ENCODE data around the gene PDE4D.

PDE4D gene

GRCh38 chr5:59137846-59138245 lies 755.7 kb downstream of the PDE4D start:
- no peak for DNase-seq (ENCODE audit: low read depth)

GRCh38 chr5:59136549-59136948 lies 757.0 kb downstream of the PDE4D start:
- no peak for DNase-seq (ENCODE audit: low read depth)

GRCh38 chr5:59134471-59135163 lies 758.9 kb downstream of the PDE4D start:
- DNase-seq (ENCODE audit: low read depth): no peak

- DNase-seq (ENCODE audit: low read depth): no peak
These were observed 759.7 kb downstream of the PDE4D start for GRCh38 chr5:59133764-59134261.

GRCh38 chr5:59132131-59132530 lies 761.4 kb downstream of the PDE4D start:
- no peak for DNase-seq (ENCODE audit: low read depth)

- no peak for DNase-seq (ENCODE audit: low read depth)
These were observed 763.1 kb downstream of the PDE4D start for GRCh38 chr5:59130431-59130830.

GRCh38 chr5:59128646-59129290 lies 764.8 kb downstream of the PDE4D start:
- DNase-seq (ENCODE audit: low read depth): no peak

GRCh38 chr5:59126708-59127573 lies 766.6 kb downstream of the PDE4D start:
- no peak for DNase-seq (ENCODE audit: low read depth)

- no peak for DNase-seq (ENCODE audit: low read depth)
These were observed 767.4 kb downstream of the PDE4D start for GRCh38 chr5:59126016-59126707.

GRCh38 chr5:59125011-59125961 lies 768.2 kb downstream of the PDE4D start:
- DNase-seq (ENCODE audit: low read depth): no peak

- DNase-seq (ENCODE audit: low read depth): no peak
These were observed 769.6 kb downstream of the PDE4D start for GRCh38 chr5:59123595-59124561.

- DNase-seq (ENCODE audit: low read depth): no peak
These were observed 774.0 kb downstream of the PDE4D start for GRCh38 chr5:59119480-59119879.

- DNase-seq (ENCODE audit: low read depth): no peak
These were observed 776.2 kb downstream of the PDE4D start for GRCh38 chr5:59117320-59117719.

GRCh38 chr5:59116231-59116865 lies 777.2 kb downstream of the PDE4D start:
- DNase-seq (ENCODE audit: low read depth): no peak

GRCh38 chr5:59115345-59115744 lies 778.2 kb downstream of the PDE4D start:
- no peak for DNase-seq (ENCODE audit: low read depth)

GRCh38 chr5:59109383-59109782 lies 784.1 kb downstream of the PDE4D start:
- no peak for DNase-seq (ENCODE audit: low read depth)

GRCh38 chr5:59107692-59108091 lies 785.8 kb downstream of the PDE4D start:
- no peak for DNase-seq (ENCODE audit: low read depth)

- DNase-seq (ENCODE audit: low read depth): no peak
These were observed 789.0 kb downstream of the PDE4D start for GRCh38 chr5:59104400-59105127.

- DNase-seq (ENCODE audit: low read depth): no peak
These were observed 790.2 kb downstream of the PDE4D start for GRCh38 chr5:59103303-59103702.

All from activated T-helper 9 cell treated with anti-CD3 and anti-CD28 coated beads, Interleukin-2, amount 50 U/mL, for 16 hours (primary cell).